Body of pancreas (tissue), 4 donors: ENCODE measurements around the gene CELF6.

ENCODE experiments used
- POLR2A ChIP-seq, 3 donors: fragments of 450-650 bp; IDR thresholded peaks; one replicate each; pipeline ENCODE4 v1.6.1; 2016; ENCODE audit warnings: antibody characterized with exemption in 3 of 3, mild to moderate bottlenecking in 2 of 3
- TF ChIP-seq, protein P1 (sequence below), 7 experiments: fragments of 450-650 bp in 4 of 7; fragments of 200-600 bp in 3 of 7; sonication (generic) in 3 of 7; IDR thresholded peaks; one replicate each; pipeline ENCODE4 v1.5.1; 2016 to 2019; ENCODE audit warnings: antibody characterized with exemption in 7 of 7

DNA sequence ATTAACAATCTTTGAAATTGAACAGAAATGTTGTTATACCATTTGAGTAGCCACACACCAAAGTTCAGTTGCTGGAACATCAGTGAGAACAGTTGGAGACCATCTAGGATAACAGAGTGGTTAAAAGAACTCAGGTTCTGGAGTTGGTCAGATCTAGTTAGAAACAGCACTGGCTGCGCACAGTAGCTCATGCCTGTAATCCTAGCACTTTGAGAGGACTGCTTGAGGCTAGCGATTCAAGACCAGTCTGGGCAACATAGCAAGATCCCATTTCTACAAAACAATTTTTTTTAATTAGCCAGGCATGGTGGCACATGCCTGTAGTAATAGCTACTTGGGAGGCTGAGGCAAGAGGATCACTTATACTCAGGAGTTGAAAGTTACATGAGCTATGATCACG is 81.4 kb downstream of the CELF6 start:
- TF ChIP-seq, protein P1, sequence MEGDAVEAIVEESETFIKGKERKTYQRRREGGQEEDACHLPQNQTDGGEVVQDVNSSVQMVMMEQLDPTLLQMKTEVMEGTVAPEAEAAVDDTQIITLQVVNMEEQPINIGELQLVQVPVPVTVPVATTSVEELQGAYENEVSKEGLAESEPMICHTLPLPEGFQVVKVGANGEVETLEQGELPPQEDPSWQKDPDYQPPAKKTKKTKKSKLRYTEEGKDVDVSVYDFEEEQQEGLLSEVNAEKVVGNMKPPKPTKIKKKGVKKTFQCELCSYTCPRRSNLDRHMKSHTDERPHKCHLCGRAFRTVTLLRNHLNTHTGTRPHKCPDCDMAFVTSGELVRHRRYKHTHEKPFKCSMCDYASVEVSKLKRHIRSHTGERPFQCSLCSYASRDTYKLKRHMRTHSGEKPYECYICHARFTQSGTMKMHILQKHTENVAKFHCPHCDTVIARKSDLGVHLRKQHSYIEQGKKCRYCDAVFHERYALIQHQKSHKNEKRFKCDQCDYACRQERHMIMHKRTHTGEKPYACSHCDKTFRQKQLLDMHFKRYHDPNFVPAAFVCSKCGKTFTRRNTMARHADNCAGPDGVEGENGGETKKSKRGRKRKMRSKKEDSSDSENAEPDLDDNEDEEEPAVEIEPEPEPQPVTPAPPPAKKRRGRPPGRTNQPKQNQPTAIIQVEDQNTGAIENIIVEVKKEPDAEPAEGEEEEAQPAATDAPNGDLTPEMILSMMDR (IDR thresholded peaks at IDR 0.05), result no peak
- TF ChIP-seq POLR2A (IDR thresholded peaks at IDR 0.05), result no peak
